Kidney (tissue), 14 donors: ENCODE measurements around the gene HMGA1. TPM values are rescaled to one million over a fixed set of nuclear protein-coding genes. Genes with fewer than 3 reads are reported as not detected.

Experiments
- DNase-seq, 5 donors: peaks; one replicate each; pipeline ENCODE4 v3.0.0-alpha.2; 2013 to 2020
- FAIRE-seq: peaks from 2 replicates; lab custom pipeline; 2012; peaks lifted over from hg19 to GRCh38; lab: Jason Lieb, UNC
- H3K27ac ChIP-seq, 2 donors: one replicate each; pipeline ENCODE4 v1.7.0; 2013; ENCODE audit warnings: low read depth in 2 of 2, low read length in 2 of 2, inconsistent platforms in 1 of 2
- H3K27me3 ChIP-seq: one replicate; pipeline ENCODE4 v1.7.1; 2013; ENCODE audit warnings: low read length, inconsistent platforms; ENCODE audit not compliant: control insufficient read depth, insufficient read depth
- H3K36me3 ChIP-seq, 3 donors: one replicate each; pipeline versions ENCODE4 v1.7.0 to v1.7.1; 2013; ENCODE audit warnings: low read length in 3 of 3, control low read depth in 1 of 3, inconsistent platforms in 1 of 3; ENCODE audit not compliant: insufficient read depth in 3 of 3, control insufficient read depth in 2 of 3
- H3K4me1 ChIP-seq, 3 donors: one replicate each; pipeline versions ENCODE4 v1.7.0 to v1.7.1; 2013; ENCODE audit warnings: low read length in 3 of 3, inconsistent platforms in 1 of 3, low read depth in 1 of 3; ENCODE audit not compliant: control insufficient read depth in 2 of 3, insufficient read depth in 2 of 3
- H3K4me3 ChIP-seq, 3 donors: one replicate each; pipeline versions ENCODE4 v1.7.0 to v1.8.1; 2013; ENCODE audit warnings: low read length in 3 of 3, control low read depth in 1 of 3, inconsistent platforms in 1 of 3
- H3K9ac ChIP-seq, 3 donors: one replicate each; pipeline versions ENCODE4 v1.7.0 to v1.7.1; 2013; ENCODE audit warnings: low read length in 3 of 3, control low read depth in 1 of 3, inconsistent platforms in 1 of 3
- H3K9me3 ChIP-seq, 3 donors: one replicate each; pipeline versions ENCODE4 v1.7.0 to v1.7.1; 2013; ENCODE audit warnings: low read length in 3 of 3, control low read depth in 1 of 3, inconsistent platforms in 1 of 3; ENCODE audit not compliant: control insufficient read depth in 2 of 3, insufficient read depth in 1 of 3
- CTCF ChIP-seq: IDR thresholded peaks from 3 replicates; pipeline ENCODE4 v1.5.1; 2012; ENCODE audit warnings: mild to moderate bottlenecking, moderate library complexity, borderline replicate concordance; ENCODE audit not compliant: insufficient read depth; ENCODE audit errors: extremely low read depth
- intact Hi-C: fragments of 100-400 bp; cut with DNase I; formaldehyde crosslinking; loops from one replicate; pipeline ENCODE4 v1.11.1; 2022
- polyA plus RNA-seq: library from polyadenylated mRNA; stranded (reverse); fragments of 350-450 nt; fragmentation: Illumina TruSeq; extraction: RNeasy Lipid Tissue Mini Kit (QIAGEN cat#74804); gene quantifications from one replicate; pipeline ENCODE4 v1.2.3, GENCODE V29; 2014; ENCODE audit warnings: low read depth, low replicate concordance; ENCODE audit not compliant: insufficient read depth
- total RNA-seq: library from RNA; stranded (reverse); fragmentation: NEBNext Ultra II Directional; extraction: Animal tissue kit (Norgen Biotek cat#: 25700); gene quantifications from one replicate; pipeline ENCODE4 v1.2.1, GENCODE V29; 2021
- donor health status: control.
- donor health status: control.
- donor health status: control.
- donor health status: control.
- donor health status: control.
- donor health status: DM: yes; HTN: yes; CAD: no.
- donor health status: Normal renal cell carcinoma (clear cell type).

Gene HMGA1
- total and polyA plus RNA-seq, 2 donors from 2014 or later = 27.1 to 46.5 TPM

GRCh38 chr6:34201455-34202107 lies 35.1 kb upstream of the HMGA1 start:
- no peaks in the 10 kb centered on the region for H3K27me3 ChIP-seq
- no peak overlapping the region for H3K9ac ChIP-seq
- FAIRE-seq = no peak
- H3K36me3 ChIP-seq = no peaks in the 10 kb centered on the region
- H3K9me3 ChIP-seq = no peaks in the 10 kb centered on the region
- intact Hi-C loops = no loop called here
- DNase-seq = peak in 1 of 5 donors; percentile 8
- no peak overlapping the region for H3K4me3 ChIP-seq
- peaks cover 0 to 2% (median 0%) of the 10 kb centered on the region in 3 donors for H3K4me1 ChIP-seq
- no peak overlapping the region for H3K27ac ChIP-seq
- no peak for TF ChIP-seq CTCF

- Histone ChIP-seq H3K9ac (no peak overlapping the region), H3K27ac (no peak overlapping the region), H3K36me3 (no peaks in the 10 kb centered on the region), H3K9me3 (no peaks in the 10 kb centered on the region), H3K4me1 (no peaks in the 10 kb centered on the region), H3K4me3 (no peak overlapping the region), H3K27me3 (no peaks in the 10 kb centered on the region)
- FAIRE-seq (no peak), DNase-seq (peak in 1 of 5 donors; percentile 60)
- TF ChIP-seq CTCF = no peak
- intact Hi-C loops = no loop called here
These were observed 34.1 kb upstream of the HMGA1 start for GRCh38 chr6:34202329-34203201.

- no peak for TF ChIP-seq CTCF
- intact Hi-C loops = no loop called here
- no peak overlapping the region for H3K27ac ChIP-seq
- H3K36me3 ChIP-seq = no peaks in the 10 kb centered on the region
- no peaks in the 10 kb centered on the region for H3K4me1 ChIP-seq
- peak in 1 of 5 donors; percentile 5 for DNase-seq
- no peaks in the 10 kb centered on the region for H3K9me3 ChIP-seq
- H3K9ac ChIP-seq = no peak overlapping the region
- no peak overlapping the region for H3K4me3 ChIP-seq
- FAIRE-seq = no peak
- no peaks in the 10 kb centered on the region for H3K27me3 ChIP-seq
These were observed 32.0 kb upstream of the HMGA1 start for GRCh38 chr6:34204693-34205092.
